Keratinocyte (primary cell): ENCODE data around the gene SPRED2. TPM values are rescaled to one million over a fixed set of nuclear protein-coding genes. Genes with fewer than 3 reads are reported as not detected.

Experiments
- DNase-seq: peaks from one replicate; pipeline ENCODE4 v3.0.0-alpha.2; 2011; ENCODE audit warnings: low read depth, missing footprints, low spot score
- FAIRE-seq: peaks from 2 replicates; lab custom pipeline; 2011; peaks lifted over from hg19 to GRCh38; lab: Jason Lieb, UNC
- H2AFZ ChIP-seq: 2 replicates; pipeline ENCODE4 v1.6.0; 2012; ENCODE audit warnings: low read length, control low read depth, inconsistent platforms; ENCODE audit not compliant: control insufficient read depth
- H3K27ac ChIP-seq: 2 replicates; pipeline ENCODE4 v1.5.1; 2011; ENCODE audit warnings: low read length; ENCODE audit not compliant: control insufficient read depth, insufficient read depth
- H3K27me3 ChIP-seq: 3 replicates; pipeline ENCODE4 v1.6.0; 2011; ENCODE audit warnings: low read length; ENCODE audit not compliant: control insufficient read depth, insufficient read depth; ENCODE audit errors: extremely low read depth
- H3K36me3 ChIP-seq, 2 experiments: 2 replicates in 1 of 2; 3 replicates in 1 of 2; pipeline ENCODE4 v1.5.1; 2011; ENCODE audit warnings: low read length in 2 of 2, mild to moderate bottlenecking in 1 of 2; ENCODE audit not compliant: control insufficient read depth in 2 of 2, insufficient read depth in 2 of 2; ENCODE audit errors: extremely low read depth in 1 of 2
- H3K4me1 ChIP-seq: 3 replicates; pipeline ENCODE4 v1.5.1; 2011; ENCODE audit warnings: low read length; ENCODE audit not compliant: control insufficient read depth, insufficient read depth; ENCODE audit errors: extremely low read depth
- H3K4me2 ChIP-seq: 3 replicates; pipeline ENCODE4 v1.6.0; 2011; ENCODE audit warnings: low read depth, low read length; ENCODE audit not compliant: control insufficient read depth, insufficient read depth; ENCODE audit errors: extremely low read depth
- H3K4me3 ChIP-seq, 3 experiments: fragments of 200-600 bp in 1 of 3; sonication (generic) in 1 of 3; 2 replicates in 2 of 3; 3 replicates in 1 of 3; pipeline ENCODE4 v1.5.1; 2011 to 2016; ENCODE audit warnings: low read length in 3 of 3, mild to moderate bottlenecking in 3 of 3, control low read depth in 2 of 3, inconsistent platforms in 1 of 3, low read depth in 1 of 3, mixed read lengths in 1 of 3, mixed run types in 1 of 3, moderate library complexity in 1 of 3; ENCODE audit not compliant: control insufficient read depth in 2 of 3, insufficient read depth in 2 of 3; ENCODE audit errors: extremely low read depth in 1 of 3
- H3K79me2 ChIP-seq: 2 replicates; pipeline ENCODE4 v1.6.0; 2012; ENCODE audit warnings: low read length; ENCODE audit not compliant: control insufficient read depth, insufficient read depth
- H3K9ac ChIP-seq: 3 replicates; pipeline ENCODE4 v1.6.0; 2011; ENCODE audit warnings: low read length; ENCODE audit not compliant: control insufficient read depth, insufficient read depth; ENCODE audit errors: extremely low read depth
- H3K9me1 ChIP-seq: 3 replicates; pipeline ENCODE4 v1.6.0; 2011; ENCODE audit warnings: low read length; ENCODE audit not compliant: control insufficient read depth, insufficient read depth; ENCODE audit errors: extremely low read depth
- H3K9me3 ChIP-seq: 2 replicates; pipeline ENCODE4 v1.5.1; 2012; ENCODE audit warnings: low read depth, low read length; ENCODE audit not compliant: control insufficient read depth
- H4K20me1 ChIP-seq: 3 replicates; pipeline ENCODE4 v1.6.0; 2011; ENCODE audit warnings: low read length; ENCODE audit not compliant: control insufficient read depth, insufficient read depth; ENCODE audit errors: extremely low read depth
- EZH2 ChIP-seq: IDR thresholded peaks from one replicate; pipeline ENCODE4 v1.6.1; 2012; ENCODE audit warnings: inconsistent platforms, mild to moderate bottlenecking, low read length, moderate library complexity
- dilution Hi-C: fragments of 300-500 bp; cut with MboI; formaldehyde crosslinking; loops from one replicate; pipeline ENCODE4 v1.7.0; 2020; ENCODE audit warnings: low sequenced_read_pairs; ENCODE audit not compliant: extremely low pct_ligation_motif_present
- polyA plus RNA-seq, 5 experiments: library from polyadenylated mRNA; depleted of rRNA in 3 of 5; stranded (reverse) in 3 of 5; stranded (forward) in 1 of 5; unstranded in 1 of 5; fragments of >200 nt; gene quantifications; 1 replicate in 1 of 5; 2 replicates in 3 of 5; 3 replicates in 1 of 5; pipeline versions ENCODE4 v1.2.1 to v1.2.3, GENCODE V29; 2011 to 2012; ENCODE audit warnings: missing spikeins in 2 of 5, low read depth in 1 of 5, low replicate concordance in 1 of 5
- TF ChIP-seq, protein P1 (sequence below), 3 experiments: IDR thresholded peaks in 1 of 3; conservative IDR thresholded peaks in 1 of 3; optimal IDR thresholded peaks in 1 of 3; 2 replicates in 2 of 3; 3 replicates in 1 of 3; pipeline versions ENCODE3 to v1.5.1; 2011; ENCODE audit warnings: low read length in 3 of 3, mild to moderate bottlenecking in 3 of 3, moderate library complexity in 2 of 3, control low read depth in 1 of 3, inconsistent platforms in 1 of 3; ENCODE audit not compliant: insufficient read depth in 2 of 3; ENCODE audit errors: extremely low read depth in 1 of 3

Gene SPRED2
- polyA plus RNA-seq, 1 donor (not counting 4 experiments of a cell fraction or from before 2014, with no cell fraction given) = 26.8 TPM

DNA sequence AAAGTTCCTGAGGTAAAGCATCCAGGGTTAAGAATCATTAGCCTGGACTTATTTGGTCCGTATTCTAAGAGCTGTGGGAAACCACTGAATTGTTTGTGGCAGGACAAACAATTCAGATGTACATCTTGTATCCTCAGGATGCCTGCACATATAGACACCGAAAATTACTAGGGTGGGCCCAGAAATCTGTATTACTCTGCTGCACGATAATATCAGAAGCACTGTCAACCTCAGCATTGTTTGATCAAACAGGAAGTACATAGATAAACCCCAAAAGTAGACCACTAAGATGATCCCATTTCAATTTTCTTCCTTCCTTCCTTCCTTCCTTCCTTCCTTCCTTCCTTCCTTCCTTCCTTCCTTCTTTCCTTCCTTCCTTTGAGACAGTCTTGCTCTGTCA lies 34.2 kb upstream of the SPRED2 start:
- DNase-seq = no peak
- dilution Hi-C loops = no loop called here
- no peak overlapping the region for H3K4me3 ChIP-seq
- no peaks in the 10 kb centered on the region for H3K27me3 ChIP-seq
- no peaks in the 10 kb centered on the region for H3K9me3 ChIP-seq
- H3K27ac ChIP-seq = no peak overlapping the region
- H3K9ac ChIP-seq = no peak overlapping the region
- H3K9me1 ChIP-seq = no peaks in the 10 kb centered on the region
- no peaks in the 10 kb centered on the region for H3K36me3 ChIP-seq
- no peaks in the 10 kb centered on the region for H4K20me1 ChIP-seq
- no peak overlapping the region for H3K4me2 ChIP-seq
- H3K4me1 ChIP-seq = peaks cover 6% of the 10 kb centered on the region
- FAIRE-seq = no peak
- no peak for TF ChIP-seq EZH2
- TF ChIP-seq, protein P1, sequence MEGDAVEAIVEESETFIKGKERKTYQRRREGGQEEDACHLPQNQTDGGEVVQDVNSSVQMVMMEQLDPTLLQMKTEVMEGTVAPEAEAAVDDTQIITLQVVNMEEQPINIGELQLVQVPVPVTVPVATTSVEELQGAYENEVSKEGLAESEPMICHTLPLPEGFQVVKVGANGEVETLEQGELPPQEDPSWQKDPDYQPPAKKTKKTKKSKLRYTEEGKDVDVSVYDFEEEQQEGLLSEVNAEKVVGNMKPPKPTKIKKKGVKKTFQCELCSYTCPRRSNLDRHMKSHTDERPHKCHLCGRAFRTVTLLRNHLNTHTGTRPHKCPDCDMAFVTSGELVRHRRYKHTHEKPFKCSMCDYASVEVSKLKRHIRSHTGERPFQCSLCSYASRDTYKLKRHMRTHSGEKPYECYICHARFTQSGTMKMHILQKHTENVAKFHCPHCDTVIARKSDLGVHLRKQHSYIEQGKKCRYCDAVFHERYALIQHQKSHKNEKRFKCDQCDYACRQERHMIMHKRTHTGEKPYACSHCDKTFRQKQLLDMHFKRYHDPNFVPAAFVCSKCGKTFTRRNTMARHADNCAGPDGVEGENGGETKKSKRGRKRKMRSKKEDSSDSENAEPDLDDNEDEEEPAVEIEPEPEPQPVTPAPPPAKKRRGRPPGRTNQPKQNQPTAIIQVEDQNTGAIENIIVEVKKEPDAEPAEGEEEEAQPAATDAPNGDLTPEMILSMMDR (optimal IDR thresholded peaks at IDR 0.05 in 1 of 3, IDR thresholded peaks at IDR 0.05 in 1 of 3, conservative IDR thresholded peaks at IDR 0.05 in 1 of 3; ENCODE audit: extremely low read depth in 1 of 3, insufficient read depth in 2 of 3, low read length in 3 of 3) = no peak
- H3K79me2 ChIP-seq = no peaks in the 10 kb centered on the region
- no peak overlapping the region for H2AFZ ChIP-seq

- H3K9me1 ChIP-seq = no peaks in the 10 kb centered on the region
- DNase-seq (no peak), FAIRE-seq (no peak)
- H4K20me1 ChIP-seq = no peaks in the 10 kb centered on the region
- dilution Hi-C loops = no loop called here
- no peaks in the 10 kb centered on the region for H3K79me2 ChIP-seq
- H3K9ac ChIP-seq = no peak overlapping the region
- H3K9me3 ChIP-seq = no peaks in the 10 kb centered on the region
- H3K4me3 ChIP-seq = no peak overlapping the region
- no peak overlapping the region for H3K4me2 ChIP-seq
- TF ChIP-seq, protein P1 (optimal IDR thresholded peaks at IDR 0.05 in 1 of 3, IDR thresholded peaks at IDR 0.05 in 1 of 3, conservative IDR thresholded peaks at IDR 0.05 in 1 of 3; ENCODE audit: extremely low read depth in 1 of 3, insufficient read depth in 2 of 3, low read length in 3 of 3) = no peak
- no peak for TF ChIP-seq EZH2
- H2AFZ ChIP-seq = no peak overlapping the region
- peaks cover 6% of the 10 kb centered on the region for H3K4me1 ChIP-seq
- H3K27ac ChIP-seq = no peak overlapping the region
- no peaks in the 10 kb centered on the region for H3K27me3 ChIP-seq
- H3K36me3 ChIP-seq = no peaks in the 10 kb centered on the region
Observed at GRCh38 chr2:65465857-65466256, 33.5 kb upstream of the SPRED2 start.
